Neutrophil (primary cell): ENCODE results near the gene WDR37.

Experiments used
- H3K27ac ChIP-seq: fragments of 200-600 bp; sonication (generic); 2 replicates; pipeline ENCODE4 v1.5.1; 2016; ENCODE audit warnings: mild to moderate bottlenecking, moderate library complexity
- H3K27me3 ChIP-seq: fragments of 200-600 bp; sonication (generic); 2 replicates; pipeline ENCODE4 v1.6.0; 2016; ENCODE audit warnings: mild to moderate bottlenecking
- H3K36me3 ChIP-seq: fragments of 200-600 bp; sonication (generic); 2 replicates; pipeline ENCODE4 v1.5.1; 2017
- H3K4me1 ChIP-seq, 2 experiments: fragments of 200-600 bp in 1 of 2; sonication (generic) in 1 of 2; 1 replicate in 1 of 2; 2 replicates in 1 of 2; pipeline versions ENCODE4 v1.5.1 to v1.6.1; 2013 to 2016; ENCODE audit warnings: low read depth in 1 of 2, low read length in 1 of 2, mild to moderate bottlenecking in 1 of 2, moderate library complexity in 1 of 2; ENCODE audit not compliant: control insufficient read depth in 1 of 2, insufficient read depth in 1 of 2
- H3K4me3 ChIP-seq, 2 experiments: fragments of 200-600 bp in 1 of 2; sonication (generic) in 1 of 2; 1 replicate in 1 of 2; 2 replicates in 1 of 2; pipeline ENCODE4 v1.5.1; 2013 to 2016; ENCODE audit warnings: low read depth in 1 of 2, low read length in 1 of 2, mild to moderate bottlenecking in 1 of 2, moderate library complexity in 1 of 2
- H3K9me3 ChIP-seq: fragments of 200-600 bp; sonication (generic); 2 replicates; pipeline ENCODE4 v1.5.1; 2016
- CTCF ChIP-seq: fragments of 200-600 bp; sonication (generic); IDR thresholded peaks from 2 replicates; pipeline ENCODE4 v1.5.1; 2016; ENCODE audit warnings: antibody characterized with exemption

Gene WDR37

GRCh38 chr10:1011696-1012095 lies 44.5 kb upstream of the WDR37 start:
- no peaks in the 10 kb centered on the region for H3K27me3 ChIP-seq
- no peaks in the 10 kb centered on the region for H3K4me1 ChIP-seq
- H3K27ac ChIP-seq: no peak overlapping the region
- H3K9me3 ChIP-seq: no peaks in the 10 kb centered on the region
- peaks cover 71% of the 10 kb centered on the region for H3K36me3 ChIP-seq
- H3K4me3 ChIP-seq: no peak overlapping the region
- TF ChIP-seq CTCF: no peak

GRCh38 chr10:1015688-1016087 lies 40.5 kb upstream of the WDR37 start:
- H3K4me3 ChIP-seq: no peak overlapping the region
- TF ChIP-seq CTCF: no peak
- H3K4me1 ChIP-seq: no peaks in the 10 kb centered on the region
- H3K27ac ChIP-seq: no peak overlapping the region
- H3K9me3 ChIP-seq: no peaks in the 10 kb centered on the region
- no peaks in the 10 kb centered on the region for H3K27me3 ChIP-seq
- H3K36me3 ChIP-seq: peaks cover 63% of the 10 kb centered on the region

- TF ChIP-seq CTCF: no peak
- no peaks in the 10 kb centered on the region for H3K4me1 ChIP-seq
- H3K9me3 ChIP-seq: no peaks in the 10 kb centered on the region
- H3K27ac ChIP-seq: no peak overlapping the region
- no peak overlapping the region for H3K4me3 ChIP-seq
- no peaks in the 10 kb centered on the region for H3K27me3 ChIP-seq
- peaks cover 39% of the 10 kb centered on the region for H3K36me3 ChIP-seq
Observed at GRCh38 chr10:1019362-1019761, 36.8 kb upstream of the WDR37 start.

GRCh38 chr10:1020460-1020859 lies 35.7 kb upstream of the WDR37 start:
- Histone ChIP-seq H3K27me3 (no peaks in the 10 kb centered on the region), H3K27ac (no peak overlapping the region), H3K4me3 (no peak overlapping the region), H3K4me1 (no peaks in the 10 kb centered on the region), H3K9me3 (no peaks in the 10 kb centered on the region), H3K36me3 (peaks cover 37% of the 10 kb centered on the region)
- no peak for TF ChIP-seq CTCF

- H3K4me1 ChIP-seq: no peaks in the 10 kb centered on the region
- H3K36me3 ChIP-seq: peaks cover 34% of the 10 kb centered on the region
- H3K27me3 ChIP-seq: no peaks in the 10 kb centered on the region
- no peaks in the 10 kb centered on the region for H3K9me3 ChIP-seq
- H3K4me3 ChIP-seq: no peak overlapping the region
- H3K27ac ChIP-seq: no peak overlapping the region
- TF ChIP-seq CTCF: no peak
Observed at GRCh38 chr10:1020958-1021357, 35.2 kb upstream of the WDR37 start.

- H3K36me3 ChIP-seq: peaks cover 20% of the 10 kb centered on the region
- H3K9me3 ChIP-seq: no peaks in the 10 kb centered on the region
- H3K4me3 ChIP-seq: no peak overlapping the region
- no peaks in the 10 kb centered on the region for H3K4me1 ChIP-seq
- no peaks in the 10 kb centered on the region for H3K27me3 ChIP-seq
- no peak overlapping the region for H3K27ac ChIP-seq
- no peak for TF ChIP-seq CTCF
Observed at GRCh38 chr10:1022413-1022812, 33.8 kb upstream of the WDR37 start.
